ENCODE results near the gene RAD51. TPM values are rescaled to one million over a fixed set of nuclear protein-coding genes. Genes with fewer than 3 reads are reported as not detected.

The RAD51 gene
- total RNA-seq, 1 donor from 2014 or later = 4.1 TPM

DNA sequence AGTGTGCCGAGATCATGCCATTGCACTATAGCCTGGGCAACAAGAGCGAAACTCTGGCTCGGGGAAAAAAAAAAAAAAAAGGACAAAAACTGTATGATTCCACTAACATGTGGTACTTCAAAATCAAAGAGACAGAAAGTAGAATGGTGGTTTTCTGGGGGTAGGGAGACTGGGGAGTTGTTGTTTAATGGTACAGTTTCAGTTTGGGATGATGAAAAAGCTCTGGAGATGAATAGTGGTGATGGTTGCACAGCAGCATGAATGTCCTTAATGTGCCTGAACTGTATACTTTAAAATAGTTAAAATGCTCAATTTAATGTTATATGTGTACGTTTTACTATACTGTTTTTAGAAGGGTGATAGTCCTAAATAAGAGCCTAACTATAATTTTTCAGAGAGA, 27.4 kb downstream of the RAD51 start:
- no peaks in the 10 kb centered on the region for H3K36me3 Mint-ChIP-seq (ENCODE audit: low read depth)
- POLR2A ChIA-PET = interaction anchor here (0.7 kb wide), 1 partner anchor 181 kb away, joined by 8 read pairs; no protein-coding TSS in a partner anchor
- H3K4me1 Mint-ChIP-seq = no peaks in the 10 kb centered on the region
- TF ChIP-seq CTCF (IDR thresholded peaks at IDR 0.05) = no peak
- CTCF ChIA-PET = no interaction called here
- no peaks in the 10 kb centered on the region for H3K9me3 Mint-ChIP-seq
- no peaks in the 10 kb centered on the region for H3K27me3 Mint-ChIP-seq
- no peak for ATAC-seq (ENCODE audit: low read depth)
- no peak overlapping the region for H3K27ac Mint-ChIP-seq
- DNase-seq = no peak
- intact Hi-C loops (cut with micrococcal nuclease) = no loop called here
- no peak overlapping the region for H3K4me3 Mint-ChIP-seq

DNA sequence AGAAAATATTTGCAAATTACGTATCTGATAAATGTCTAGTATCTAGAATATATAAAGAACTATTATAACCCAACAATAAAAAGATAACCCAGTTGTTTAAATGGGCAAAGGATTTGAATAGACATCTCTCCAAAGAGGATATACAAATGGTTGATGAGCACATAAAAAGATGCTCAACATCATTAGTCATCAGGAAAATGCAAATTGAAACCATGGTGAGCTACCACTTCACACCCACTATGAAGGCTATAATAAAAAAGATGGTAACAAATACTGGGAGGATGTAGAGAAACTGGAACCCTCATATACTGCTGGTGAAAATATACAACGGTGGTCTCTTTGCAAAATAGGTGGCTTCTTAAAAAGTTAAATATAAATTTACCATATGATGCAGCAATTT, 28.0 kb downstream of the RAD51 start:
- Mint-ChIP-seq H3K9me3 (no peaks in the 10 kb centered on the region), H3K36me3 (ENCODE audit: low read depth) (no peaks in the 10 kb centered on the region), H3K27ac (no peak overlapping the region), H3K4me3 (no peak overlapping the region), H3K4me1 (no peaks in the 10 kb centered on the region), H3K27me3 (no peaks in the 10 kb centered on the region)
- intact Hi-C loops (cut with micrococcal nuclease) = no loop called here
- POLR2A ChIA-PET = interaction anchor here (0.7 kb wide), 1 partner anchor 182 kb away, joined by 8 read pairs; no protein-coding TSS in a partner anchor
- CTCF ChIA-PET = interaction anchor here (0.6 to 0.8 kb wide), 2 partner anchors 121 to 135 kb away, joined by 3 read pairs; partner anchors contain the start of gene SPINT1
- DNase-seq (no peak), ATAC-seq (ENCODE audit: low read depth) (no peak)
- no peak for TF ChIP-seq CTCF (IDR thresholded peaks at IDR 0.05)

DNA sequence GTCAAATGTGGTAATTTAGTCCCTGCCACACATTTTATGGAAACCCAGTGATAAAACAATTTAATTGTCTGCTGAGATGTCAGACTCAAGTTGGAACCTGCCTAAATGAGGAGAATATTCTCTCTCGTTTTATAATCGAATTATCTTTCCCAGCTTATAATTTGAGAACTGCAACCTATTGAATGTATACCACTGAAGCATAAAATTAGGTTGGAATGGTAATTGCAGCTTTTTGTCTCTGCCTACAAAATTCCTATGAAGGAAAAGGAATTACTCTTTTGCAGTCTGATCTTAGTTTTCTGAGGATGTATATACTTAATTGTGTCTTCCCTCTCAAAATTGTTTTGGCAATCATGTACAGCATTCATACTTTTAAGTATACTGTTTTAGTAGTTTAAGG, 28.9 kb downstream of the RAD51 start:
- Mint-ChIP-seq H3K27me3 (no peaks in the 10 kb centered on the region), H3K36me3 (ENCODE audit: low read depth) (no peaks in the 10 kb centered on the region), H3K4me3 (no peak overlapping the region), H3K4me1 (no peaks in the 10 kb centered on the region), H3K9me3 (no peaks in the 10 kb centered on the region), H3K27ac (no peak overlapping the region)
- intact Hi-C loops (cut with micrococcal nuclease) = no loop called here
- ChIA-PET POLR2A (interaction anchor here (0.5 kb wide), 1 partner anchor 284 kb away, joined by 8 read pairs; no protein-coding TSS in a partner anchor), CTCF (interaction anchor here (0.6 to 0.8 kb wide), 2 partner anchors 120 to 134 kb away, joined by 3 read pairs; partner anchors contain the start of gene SPINT1)
- DNase-seq = no peak
- ATAC-seq (ENCODE audit: low read depth) = no peak
- no peak for TF ChIP-seq CTCF (IDR thresholded peaks at IDR 0.05)

GRCh38 chr15:40731034-40731433, 36.1 kb downstream of the RAD51 start:
- Mint-ChIP-seq H3K4me3 (no peak overlapping the region), H3K4me1 (no peaks in the 10 kb centered on the region), H3K9me3 (no peaks in the 10 kb centered on the region), H3K27ac (no peak overlapping the region), H3K36me3 (ENCODE audit: low read depth) (peaks cover 30% of the 10 kb centered on the region), H3K27me3 (no peaks in the 10 kb centered on the region)
- ATAC-seq (ENCODE audit: low read depth) (no peak), DNase-seq (no peak)
- intact Hi-C loops (cut with micrococcal nuclease) = no loop called here
- ChIA-PET CTCF (no interaction called here), POLR2A (no interaction called here)
- no peak for TF ChIP-seq CTCF (IDR thresholded peaks at IDR 0.05)

DNA sequence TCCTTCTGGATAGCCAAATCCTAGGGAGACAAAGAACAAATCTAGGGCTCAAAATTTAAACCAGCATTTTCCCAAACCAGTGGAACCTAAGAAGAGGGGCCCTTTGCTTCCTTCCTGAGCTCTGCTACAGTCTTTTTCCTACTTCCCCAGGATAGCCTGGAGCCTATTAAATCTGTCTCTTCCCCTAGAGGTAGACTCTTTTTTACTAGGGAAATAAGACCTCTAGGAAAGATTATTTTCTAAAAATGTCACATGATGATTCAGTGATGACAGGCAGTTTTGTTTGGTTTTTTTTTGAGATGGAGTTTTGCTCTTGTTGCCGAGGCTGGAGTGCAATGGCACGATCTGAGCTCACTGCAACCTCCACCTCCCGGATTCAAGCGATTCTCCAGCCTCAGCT, 41.6 kb downstream of the RAD51 start:
- no peak overlapping the region for H3K4me3 Mint-ChIP-seq
- intact Hi-C loops (cut with micrococcal nuclease) = no loop called here
- POLR2A ChIA-PET = no interaction called here
- no peaks in the 10 kb centered on the region for H3K9me3 Mint-ChIP-seq
- no peaks in the 10 kb centered on the region for H3K4me1 Mint-ChIP-seq
- no peak overlapping the region for H3K27ac Mint-ChIP-seq
- ATAC-seq (ENCODE audit: low read depth) = no peak
- TF ChIP-seq CTCF (IDR thresholded peaks at IDR 0.05) = no peak
- no peaks in the 10 kb centered on the region for H3K27me3 Mint-ChIP-seq
- peaks cover 69% of the 10 kb centered on the region for H3K36me3 Mint-ChIP-seq (ENCODE audit: low read depth)
- CTCF ChIA-PET = no interaction called here
- DNase-seq = no peak

All from activated B cell treated with CpG ODN at 0.5 μM for 24 hours (primary cell).